Prostate gland (tissue), 2 donors: ENCODE measurements around the gene UVRAG. TPM values are rescaled to one million over a fixed set of nuclear protein-coding genes. Genes with fewer than 3 reads are reported as not detected.

Experiments used
- DNase-seq: peaks from one replicate; pipeline ENCODE4 v3.0.0-alpha.2; 2019; ENCODE audit warnings: low spot score
- H3K27ac ChIP-seq, 2 donors: fragments of 200-600 bp; sonication (generic); 2 replicates each; pipeline ENCODE4 v1.5.1; 2017 to 2019
- H3K27me3 ChIP-seq: fragments of 200-600 bp; sonication (generic); replicated peaks from 2 replicates; pipeline ENCODE4 v1.5.1; 2019; ENCODE audit not compliant: insufficient read depth
- H3K36me3 ChIP-seq, 2 donors: fragments of 200-600 bp; sonication (generic); 1 replicate in 1 of 2; 2 replicates in 1 of 2; pipeline versions ENCODE4 v1.5.1 to v1.8.1; 2017 to 2019
- H3K4me1 ChIP-seq: fragments of 200-600 bp; sonication (generic); replicated peaks from 2 replicates; pipeline ENCODE4 v1.5.1; 2019
- H3K4me3 ChIP-seq, 2 donors: fragments of 200-600 bp; sonication (generic); 2 replicates each; pipeline ENCODE4 v1.5.1; 2017 to 2019
- H3K9me3 ChIP-seq: fragments of 200-600 bp; sonication (generic); 2 replicates; pipeline ENCODE4 v1.5.1; 2017
- POLR2A ChIP-seq: fragments of 450-650 bp; IDR thresholded peaks from one replicate; pipeline ENCODE4 v1.6.1; 2016; ENCODE audit warnings: antibody characterized with exemption, mild to moderate bottlenecking
- POLR2AphosphoS5 ChIP-seq: sonication (generic); formaldehyde crosslinking; IDR thresholded peaks from one replicate; pipeline ENCODE4 v1.6.1; 2017; ENCODE audit warnings: antibody characterized with exemption
- WGBS: methylation state at CpG from one replicate; pipeline ENCODE4 v1.1.5; 2018; 5-methylcytosine and 5-hydroxymethylcytosine counted together
- intact Hi-C: fragments of 100-400 bp; cut with DNase I; formaldehyde crosslinking; loops from one replicate; pipeline ENCODE4 v1.14.2; 2022
- total RNA-seq, 2 donors: library from RNA; depleted of rRNA; stranded (reverse); fragments of >200 nt; gene quantifications; one replicate each; pipeline ENCODE4 v1.1.0, GENCODE V29; 2016
- TF ChIP-seq, protein P1 (sequence below), 4 experiments: fragments of 200-600 bp in 2 of 4; fragments of 450-650 bp in 2 of 4; sonication (generic) in 2 of 4; IDR thresholded peaks; 1 replicate in 3 of 4; 2 replicates in 1 of 4; pipeline ENCODE4 v1.5.1; 2016 to 2019; ENCODE audit warnings: antibody characterized with exemption in 4 of 4, mild to moderate bottlenecking in 2 of 4, moderate library complexity in 2 of 4

UVRAG gene
- total RNA-seq, 2 donors from 2014 or later = 13.9 to 25.2 TPM

DNA sequence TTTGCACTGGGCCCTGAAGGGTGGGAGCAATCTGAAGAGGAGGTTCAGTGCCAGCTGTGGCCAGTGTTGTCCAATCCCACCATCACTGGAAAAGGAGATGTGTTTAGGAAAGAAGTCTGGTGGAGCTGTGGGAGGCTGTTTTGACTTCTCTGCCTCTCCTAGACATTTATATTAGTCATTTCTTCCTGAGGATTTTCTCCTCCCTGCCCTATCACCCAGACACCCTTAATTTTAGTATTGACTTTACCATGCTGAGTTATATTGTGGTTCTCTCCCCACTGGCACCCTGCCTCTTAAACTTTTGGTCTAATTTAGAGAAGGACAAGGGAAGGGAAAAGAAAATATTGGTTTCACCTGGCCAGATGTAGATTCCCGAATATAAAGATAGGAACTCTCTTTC is 232.2 kb downstream of the UVRAG start:
- intact Hi-C loops = no loop called here
- Histone ChIP-seq H3K36me3 (no peaks in the 10 kb centered on the region), H3K9me3 (no peaks in the 10 kb centered on the region), H3K27ac (no peak overlapping the region), H3K27me3 (no peaks in the 10 kb centered on the region), H3K4me1 (no peaks in the 10 kb centered on the region), H3K4me3 (no peak overlapping the region)
- no peak for DNase-seq
- TF ChIP-seq POLR2AphosphoS5 (no peak), POLR2A (no peak)
- TF ChIP-seq, protein P1, sequence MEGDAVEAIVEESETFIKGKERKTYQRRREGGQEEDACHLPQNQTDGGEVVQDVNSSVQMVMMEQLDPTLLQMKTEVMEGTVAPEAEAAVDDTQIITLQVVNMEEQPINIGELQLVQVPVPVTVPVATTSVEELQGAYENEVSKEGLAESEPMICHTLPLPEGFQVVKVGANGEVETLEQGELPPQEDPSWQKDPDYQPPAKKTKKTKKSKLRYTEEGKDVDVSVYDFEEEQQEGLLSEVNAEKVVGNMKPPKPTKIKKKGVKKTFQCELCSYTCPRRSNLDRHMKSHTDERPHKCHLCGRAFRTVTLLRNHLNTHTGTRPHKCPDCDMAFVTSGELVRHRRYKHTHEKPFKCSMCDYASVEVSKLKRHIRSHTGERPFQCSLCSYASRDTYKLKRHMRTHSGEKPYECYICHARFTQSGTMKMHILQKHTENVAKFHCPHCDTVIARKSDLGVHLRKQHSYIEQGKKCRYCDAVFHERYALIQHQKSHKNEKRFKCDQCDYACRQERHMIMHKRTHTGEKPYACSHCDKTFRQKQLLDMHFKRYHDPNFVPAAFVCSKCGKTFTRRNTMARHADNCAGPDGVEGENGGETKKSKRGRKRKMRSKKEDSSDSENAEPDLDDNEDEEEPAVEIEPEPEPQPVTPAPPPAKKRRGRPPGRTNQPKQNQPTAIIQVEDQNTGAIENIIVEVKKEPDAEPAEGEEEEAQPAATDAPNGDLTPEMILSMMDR (IDR thresholded peaks at IDR 0.05) = no peak
- WGBS = 93% methylated on average over 1 of the region's 1 CpG

DNA sequence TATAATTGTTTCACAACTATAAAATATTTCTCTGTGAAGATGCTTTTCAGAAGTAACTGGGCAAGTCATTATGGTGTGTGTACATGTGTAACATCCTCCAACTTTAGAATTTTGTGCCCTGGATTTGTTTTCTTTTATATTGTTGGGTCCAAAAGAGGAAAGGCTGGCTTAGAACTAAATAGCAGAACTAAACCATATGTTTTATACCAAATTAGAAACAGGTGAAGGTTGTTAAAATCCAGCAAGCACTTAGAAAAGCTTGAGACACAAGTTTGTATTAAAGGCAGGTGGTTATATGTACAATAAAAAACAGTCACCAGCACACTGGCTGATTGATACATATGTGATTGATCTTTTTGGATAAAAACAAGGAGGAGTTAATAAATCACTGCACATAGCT is 232.8 kb downstream of the UVRAG start:
- intact Hi-C loops = no loop called here
- H3K9me3 ChIP-seq = no peaks in the 10 kb centered on the region
- H3K4me3 ChIP-seq = no peak overlapping the region
- H3K27ac ChIP-seq = no peak overlapping the region
- H3K27me3 ChIP-seq = no peaks in the 10 kb centered on the region
- H3K4me1 ChIP-seq = no peaks in the 10 kb centered on the region
- TF ChIP-seq, protein P1 (IDR thresholded peaks at IDR 0.05) = no peak
- TF ChIP-seq POLR2A (no peak), POLR2AphosphoS5 (no peak)
- no peak for DNase-seq
- no peaks in the 10 kb centered on the region for H3K36me3 ChIP-seq

DNA sequence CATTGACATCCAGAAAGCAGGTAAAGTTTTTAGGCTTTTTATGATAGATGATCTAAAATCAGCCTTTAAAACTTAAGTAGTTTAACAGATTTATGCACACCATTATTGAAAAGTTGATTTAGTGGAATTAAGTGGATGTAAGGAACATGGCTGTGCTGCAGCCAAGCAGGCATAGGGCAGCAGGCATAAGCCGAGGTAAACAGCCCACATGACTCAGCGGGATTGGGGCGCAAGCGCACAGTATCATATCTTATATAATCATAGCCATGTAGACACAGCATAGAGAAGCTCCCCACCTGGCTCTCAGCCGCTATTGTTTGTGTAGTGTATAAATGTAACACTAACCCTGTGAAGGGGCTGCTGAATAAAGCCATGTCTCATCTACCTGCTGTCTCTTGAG is 233.8 kb downstream of the UVRAG start:
- Histone ChIP-seq H3K27ac (no peak overlapping the region), H3K36me3 (no peaks in the 10 kb centered on the region), H3K4me3 (no peak overlapping the region), H3K4me1 (no peaks in the 10 kb centered on the region), H3K27me3 (no peaks in the 10 kb centered on the region), H3K9me3 (no peaks in the 10 kb centered on the region)
- DNase-seq = no peak
- 89% methylated on average over 5 of the region's 5 CpGs for WGBS
- intact Hi-C loops = no loop called here
- TF ChIP-seq POLR2AphosphoS5 = no peak
- TF ChIP-seq, protein P1 (IDR thresholded peaks at IDR 0.05) = no peak
- TF ChIP-seq POLR2A = no peak

DNA sequence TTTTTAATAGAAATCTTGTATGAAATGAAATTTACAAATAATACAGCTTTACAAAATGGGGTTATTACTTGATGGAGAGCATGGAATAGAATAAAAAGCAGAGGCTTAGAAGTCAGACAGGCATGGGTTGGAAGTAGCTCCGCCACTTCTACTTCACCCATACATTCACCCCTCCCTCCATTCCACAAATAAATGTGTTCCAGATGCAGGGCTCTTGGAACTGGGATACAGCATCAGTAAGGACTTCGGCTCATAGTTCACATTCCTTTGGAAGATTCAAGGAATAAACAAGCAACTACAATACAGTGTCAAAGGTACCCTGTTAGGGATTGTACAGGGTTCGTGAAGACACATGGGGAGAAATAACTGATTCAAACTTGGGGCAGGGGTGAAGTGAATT is 234.5 kb downstream of the UVRAG start:
- Histone ChIP-seq H3K36me3 (no peaks in the 10 kb centered on the region), H3K9me3 (no peaks in the 10 kb centered on the region), H3K27ac (no peak overlapping the region), H3K27me3 (no peaks in the 10 kb centered on the region), H3K4me3 (no peak overlapping the region), H3K4me1 (no peaks in the 10 kb centered on the region)
- TF ChIP-seq, protein P1 (IDR thresholded peaks at IDR 0.05) = no peak
- TF ChIP-seq POLR2AphosphoS5 = no peak
- TF ChIP-seq POLR2A = no peak
- intact Hi-C loops = no loop called here
- WGBS = 97% methylated on average over 3 of the region's 3 CpGs
- no peak for DNase-seq

DNA sequence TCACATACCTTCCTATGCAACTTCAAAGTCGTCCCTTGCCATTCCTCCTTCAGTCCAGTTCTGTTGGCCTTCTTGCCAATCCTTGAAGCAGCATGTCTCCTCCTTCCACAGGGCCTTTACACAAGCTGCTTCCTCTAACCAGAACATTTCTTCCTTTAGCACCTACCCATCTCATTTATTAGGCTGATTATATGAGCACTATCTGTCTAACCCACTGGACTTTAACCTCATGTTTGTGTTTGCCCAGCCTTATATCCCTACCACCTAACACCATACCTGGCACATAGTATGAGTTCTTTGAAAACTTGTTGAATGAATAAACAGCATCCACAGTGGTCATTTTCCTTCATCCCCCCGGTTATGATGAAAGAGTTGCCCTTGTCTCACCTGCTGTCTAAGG is 236.9 kb downstream of the UVRAG start:
- TF ChIP-seq POLR2A (no peak), POLR2AphosphoS5 (no peak)
- TF ChIP-seq, protein P1 (IDR thresholded peaks at IDR 0.05) = no peak
- Histone ChIP-seq H3K9me3 (no peaks in the 10 kb centered on the region), H3K36me3 (no peaks in the 10 kb centered on the region), H3K27me3 (no peaks in the 10 kb centered on the region), H3K4me1 (no peaks in the 10 kb centered on the region), H3K27ac (no peak overlapping the region), H3K4me3 (no peak overlapping the region)
- intact Hi-C loops = no loop called here
- no peak for DNase-seq
- 90% methylated on average over 2 of the region's 2 CpGs for WGBS
